ENCODE results near the gene NPIPA3.
"Not testable (repeated sequence)": the region's sequence is repeated elsewhere in the genome, so short reads cannot be mapped to it uniquely, and the experiment has no call there.

The NPIPA3 gene

DNA sequence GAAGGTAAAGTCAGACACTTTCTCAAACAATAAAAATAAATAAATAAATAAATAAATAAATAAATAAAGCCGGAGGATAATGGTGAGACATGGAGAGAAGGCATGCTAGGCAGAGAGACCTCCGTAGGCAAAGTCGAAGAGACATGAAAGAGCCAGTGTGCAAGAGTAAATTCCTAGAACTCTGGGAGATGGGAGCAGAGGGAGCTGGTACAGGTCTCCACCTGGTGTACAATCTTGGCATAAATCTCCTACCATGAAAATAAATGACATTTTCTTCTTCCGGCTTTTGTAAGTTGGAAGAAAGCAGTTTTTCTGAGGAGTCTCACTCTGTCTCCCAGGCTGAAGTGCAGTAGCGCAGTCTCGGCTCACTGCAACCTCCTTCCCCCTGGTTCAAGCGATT, 1.4 kb upstream of the NPIPA3 start:
- POLR2A ChIA-PET; H3K27ac ChIP-seq (ENCODE audit: extremely low read depth, low read depth, low read length); H3K36me3 ChIP-seq (ENCODE audit: control insufficient read depth in 2 of 2, insufficient read depth in 1 of 2, low read length in 2 of 2); H3K9me3 ChIP-seq (ENCODE audit: control insufficient read depth, insufficient read depth, low read depth, low read length); CTCF ChIA-PET; H3K4me1 ChIP-seq (ENCODE audit: control insufficient read depth, insufficient read depth, low read length); H3K4me3 ChIP-seq (ENCODE audit: low read depth, low read length): not testable (repeated sequence)
- TF ChIP-seq ZNF394 (tag by site-specific recombination; IDR thresholded peaks at IDR 0.05; ENCODE audit: borderline replicate concordance), result peak; percentile 22; the same call in 1 of the 2 replicates

DNA sequence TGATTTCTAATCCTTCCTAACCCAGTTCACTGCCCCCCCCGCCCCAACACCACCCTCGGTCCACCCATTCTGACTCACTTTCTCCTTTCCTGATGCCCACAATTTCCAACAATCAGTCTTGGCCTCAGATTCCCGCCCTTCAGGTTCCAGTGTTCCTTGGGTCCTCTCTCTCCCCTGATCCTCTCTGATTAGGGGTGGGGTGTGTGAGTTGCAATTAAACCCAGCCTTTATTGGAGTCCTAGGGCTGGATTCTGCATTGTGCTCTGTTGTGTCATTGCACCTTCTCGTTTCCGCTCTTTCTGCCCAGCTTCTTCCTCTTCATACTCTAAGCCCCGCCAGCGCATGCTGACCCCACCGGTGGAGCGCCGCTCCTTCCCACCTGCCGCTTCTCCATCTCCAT, 539 bp upstream of the NPIPA3 start:
- H3K4me3 ChIP-seq (ENCODE audit: low read depth, low read length); H3K27ac ChIP-seq (ENCODE audit: extremely low read depth, low read depth, low read length); POLR2A ChIA-PET; CTCF ChIA-PET; H3K9me3 ChIP-seq (ENCODE audit: control insufficient read depth, insufficient read depth, low read depth, low read length); H3K4me1 ChIP-seq (ENCODE audit: control insufficient read depth, insufficient read depth, low read length); H3K36me3 ChIP-seq (ENCODE audit: control insufficient read depth in 2 of 2, insufficient read depth in 1 of 2, low read length in 2 of 2): not testable (repeated sequence)

DNA sequence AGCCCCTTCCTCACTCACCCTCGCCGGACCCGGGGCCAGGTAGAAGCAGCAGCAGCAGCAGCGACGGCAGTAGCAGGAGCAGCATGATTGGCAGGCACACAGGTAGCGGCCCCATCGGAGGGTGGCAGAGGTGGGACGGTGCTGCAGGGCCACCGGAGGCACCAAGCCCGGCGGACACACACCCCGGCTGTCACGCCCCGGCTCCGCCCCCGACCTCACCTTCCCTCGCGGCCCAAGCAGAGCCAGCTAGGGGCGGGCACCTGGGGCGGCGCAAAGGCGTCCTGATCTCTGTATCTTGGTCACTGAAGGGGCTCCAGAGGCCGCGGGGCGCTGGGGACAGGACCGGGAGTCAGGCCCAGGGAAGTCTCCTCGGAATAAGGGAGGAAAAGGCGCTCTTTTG, 30.0 kb downstream of the NPIPA3 start:
- H3K27ac ChIP-seq (ENCODE audit: extremely low read depth, low read depth, low read length); POLR2A ChIA-PET; H3K36me3 ChIP-seq (ENCODE audit: control insufficient read depth in 2 of 2, insufficient read depth in 1 of 2, low read length in 2 of 2); H3K4me1 ChIP-seq (ENCODE audit: control insufficient read depth, insufficient read depth, low read length); CTCF ChIA-PET; H3K9me3 ChIP-seq (ENCODE audit: control insufficient read depth, insufficient read depth, low read depth, low read length); H3K4me3 ChIP-seq (ENCODE audit: low read depth, low read length): not testable (repeated sequence)

DNA sequence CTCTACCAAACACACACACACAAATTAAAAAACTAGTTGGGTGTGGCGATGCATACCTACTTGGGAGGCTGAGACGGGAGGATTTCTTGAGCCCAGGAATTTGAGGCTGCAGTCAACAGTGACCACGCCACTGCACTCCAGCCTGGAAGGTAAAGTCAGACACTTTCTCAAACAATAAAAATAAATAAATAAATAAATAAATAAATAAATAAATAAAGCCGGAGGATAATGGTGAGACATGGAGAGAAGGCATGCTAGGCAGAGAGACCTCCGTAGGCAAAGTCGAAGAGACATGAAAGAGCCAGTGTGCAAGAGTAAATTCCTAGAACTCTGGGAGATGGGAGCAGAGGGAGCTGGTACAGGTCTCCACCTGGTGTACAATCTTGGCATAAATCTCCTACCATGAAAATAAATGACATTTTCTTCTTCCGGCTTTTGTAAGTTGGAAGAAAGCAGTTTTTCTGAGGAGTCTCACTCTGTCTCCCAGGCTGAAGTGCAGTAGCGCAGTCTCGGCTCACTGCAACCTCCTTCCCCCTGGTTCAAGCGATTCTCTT, 37.7 kb downstream of the NPIPA3 start:
- CTCF ChIA-PET; H3K4me3 ChIP-seq (ENCODE audit: low read depth, low read length); H3K36me3 ChIP-seq (ENCODE audit: control insufficient read depth in 2 of 2, insufficient read depth in 1 of 2, low read length in 2 of 2); H3K9me3 ChIP-seq (ENCODE audit: control insufficient read depth, insufficient read depth, low read depth, low read length); POLR2A ChIA-PET; H3K4me1 ChIP-seq (ENCODE audit: control insufficient read depth, insufficient read depth, low read length); H3K27ac ChIP-seq (ENCODE audit: extremely low read depth, low read depth, low read length): not testable (repeated sequence)
- TF ChIP-seq ZNF623 (tag by site-specific recombination; IDR thresholded peaks at IDR 0.05) (peak; percentile 59; the same call in 1 of the 2 replicates), ZBTB8A (tag by site-specific recombination; IDR thresholded peaks at IDR 0.05) (0 out of 2 replicates have a peak, but pooled peaks have one; percentile 23), ZNF426 (tag by site-specific recombination; IDR thresholded peaks at IDR 0.05) (peak; percentile 42), ZNF558 (tag by site-specific recombination; IDR thresholded peaks at IDR 0.05) (peak; percentile 65), ZNF394 (tag by site-specific recombination; IDR thresholded peaks at IDR 0.05; ENCODE audit: borderline replicate concordance) (peak; percentile 71; the same call in 1 of the 2 replicates), ZNF664 (tag by site-specific recombination; IDR thresholded peaks at IDR 0.05) (0 out of 2 replicates have a peak, but pooled peaks have one; percentile 9), ZNF654 (tag by site-specific recombination; IDR thresholded peaks at IDR 0.05; ENCODE audit: low read depth) (peak; percentile 20; the same call in 1 of the 2 replicates), ZNF140 (tag by site-specific recombination; IDR thresholded peaks at IDR 0.05) (peak; percentile 62; the same call in 1 of the 2 replicates), ZNF510 (tag by site-specific recombination; IDR thresholded peaks at IDR 0.05; ENCODE audit: insufficient replicate concordance) (peak; percentile 33), ZNF555 (tag by site-specific recombination; conservative IDR thresholded peaks at IDR 0.05) (peak; percentile 22; the same call in 1 of the 2 replicates)
- TF ChIP-seq, protein P1, sequence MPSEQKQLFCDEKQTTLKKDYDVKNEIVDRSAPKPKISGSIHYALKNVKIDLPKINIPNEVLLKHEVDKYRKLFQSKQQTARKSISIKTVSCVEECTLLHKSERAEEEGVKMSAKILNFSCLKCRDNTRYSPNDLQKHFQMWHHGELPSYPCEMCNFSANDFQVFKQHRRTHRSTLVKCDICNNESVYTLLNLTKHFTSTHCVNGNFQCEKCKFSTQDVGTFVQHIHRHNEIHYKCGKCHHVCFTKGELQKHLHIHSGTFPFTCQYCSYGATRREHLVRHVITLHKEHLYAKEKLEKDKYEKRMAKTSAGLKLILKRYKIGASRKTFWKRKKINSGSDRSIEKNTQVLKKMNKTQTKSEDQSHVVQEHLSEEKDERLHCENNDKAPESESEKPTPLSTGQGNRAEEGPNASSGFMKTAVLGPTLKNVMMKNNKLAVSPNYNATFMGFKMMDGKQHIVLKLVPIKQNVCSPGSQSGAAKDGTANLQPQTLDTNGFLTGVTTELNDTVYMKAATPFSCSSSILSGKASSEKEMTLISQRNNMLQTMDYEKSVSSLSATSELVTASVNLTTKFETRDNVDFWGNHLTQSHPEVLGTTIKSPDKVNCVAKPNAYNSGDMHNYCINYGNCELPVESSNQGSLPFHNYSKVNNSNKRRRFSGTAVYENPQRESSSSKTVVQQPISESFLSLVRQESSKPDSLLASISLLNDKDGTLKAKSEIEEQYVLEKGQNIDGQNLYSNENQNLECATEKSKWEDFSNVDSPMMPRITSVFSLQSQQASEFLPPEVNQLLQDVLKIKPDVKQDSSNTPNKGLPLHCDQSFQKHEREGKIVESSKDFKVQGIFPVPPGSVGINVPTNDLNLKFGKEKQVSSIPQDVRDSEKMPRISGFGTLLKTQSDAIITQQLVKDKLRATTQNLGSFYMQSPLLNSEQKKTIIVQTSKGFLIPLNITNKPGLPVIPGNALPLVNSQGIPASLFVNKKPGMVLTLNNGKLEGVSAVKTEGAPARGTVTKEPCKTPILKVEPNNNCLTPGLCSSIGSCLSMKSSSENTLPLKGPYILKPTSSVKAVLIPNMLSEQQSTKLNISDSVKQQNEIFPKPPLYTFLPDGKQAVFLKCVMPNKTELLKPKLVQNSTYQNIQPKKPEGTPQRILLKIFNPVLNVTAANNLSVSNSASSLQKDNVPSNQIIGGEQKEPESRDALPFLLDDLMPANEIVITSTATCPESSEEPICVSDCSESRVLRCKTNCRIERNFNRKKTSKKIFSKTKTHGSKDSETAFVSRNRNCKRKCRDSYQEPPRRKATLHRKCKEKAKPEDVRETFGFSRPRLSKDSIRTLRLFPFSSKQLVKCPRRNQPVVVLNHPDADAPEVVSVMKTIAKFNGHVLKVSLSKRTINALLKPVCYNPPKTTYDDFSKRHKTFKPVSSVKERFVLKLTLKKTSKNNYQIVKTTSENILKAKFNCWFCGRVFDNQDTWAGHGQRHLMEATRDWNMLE (tag by site-specific recombination; conservative IDR thresholded peaks at IDR 0.05; ENCODE audit: low read depth), result peak; percentile 70
- TF ChIP-seq, protein P2, sequence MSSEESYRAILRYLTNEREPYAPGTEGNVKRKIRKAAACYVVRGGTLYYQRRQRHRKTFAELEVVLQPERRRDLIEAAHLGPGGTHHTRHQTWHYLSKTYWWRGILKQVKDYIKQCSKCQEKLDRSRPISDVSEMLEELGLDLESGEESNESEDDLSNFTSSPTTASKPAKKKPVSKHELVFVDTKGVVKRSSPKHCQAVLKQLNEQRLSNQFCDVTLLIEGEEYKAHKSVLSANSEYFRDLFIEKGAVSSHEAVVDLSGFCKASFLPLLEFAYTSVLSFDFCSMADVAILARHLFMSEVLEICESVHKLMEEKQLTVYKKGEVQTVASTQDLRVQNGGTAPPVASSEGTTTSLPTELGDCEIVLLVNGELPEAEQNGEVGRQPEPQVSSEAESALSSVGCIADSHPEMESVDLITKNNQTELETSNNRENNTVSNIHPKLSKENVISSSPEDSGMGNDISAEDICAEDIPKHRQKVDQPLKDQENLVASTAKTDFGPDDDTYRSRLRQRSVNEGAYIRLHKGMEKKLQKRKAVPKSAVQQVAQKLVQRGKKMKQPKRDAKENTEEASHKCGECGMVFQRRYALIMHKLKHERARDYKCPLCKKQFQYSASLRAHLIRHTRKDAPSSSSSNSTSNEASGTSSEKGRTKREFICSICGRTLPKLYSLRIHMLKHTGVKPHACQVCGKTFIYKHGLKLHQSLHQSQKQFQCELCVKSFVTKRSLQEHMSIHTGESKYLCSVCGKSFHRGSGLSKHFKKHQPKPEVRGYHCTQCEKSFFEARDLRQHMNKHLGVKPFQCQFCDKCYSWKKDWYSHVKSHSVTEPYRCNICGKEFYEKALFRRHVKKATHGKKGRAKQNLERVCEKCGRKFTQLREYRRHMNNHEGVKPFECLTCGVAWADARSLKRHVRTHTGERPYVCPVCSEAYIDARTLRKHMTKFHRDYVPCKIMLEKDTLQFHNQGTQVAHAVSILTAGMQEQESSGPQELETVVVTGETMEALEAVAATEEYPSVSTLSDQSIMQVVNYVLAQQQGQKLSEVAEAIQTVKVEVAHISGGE (tag by site-specific recombination; conservative IDR thresholded peaks at IDR 0.05; ENCODE audit: low read depth), result peak; percentile 53

DNA sequence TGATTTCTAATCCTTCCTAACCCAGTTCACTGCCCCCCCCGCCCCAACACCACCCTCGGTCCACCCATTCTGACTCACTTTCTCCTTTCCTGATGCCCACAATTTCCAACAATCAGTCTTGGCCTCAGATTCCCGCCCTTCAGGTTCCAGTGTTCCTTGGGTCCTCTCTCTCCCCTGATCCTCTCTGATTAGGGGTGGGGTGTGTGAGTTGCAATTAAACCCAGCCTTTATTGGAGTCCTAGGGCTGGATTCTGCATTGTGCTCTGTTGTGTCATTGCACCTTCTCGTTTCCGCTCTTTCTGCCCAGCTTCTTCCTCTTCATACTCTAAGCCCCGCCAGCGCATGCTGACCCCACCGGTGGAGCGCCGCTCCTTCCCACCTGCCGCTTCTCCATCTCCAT, 38.6 kb downstream of the NPIPA3 start:
- POLR2A ChIA-PET; H3K36me3 ChIP-seq (ENCODE audit: control insufficient read depth in 2 of 2, insufficient read depth in 1 of 2, low read length in 2 of 2): not testable (repeated sequence)

More for the DNA sequence above, 38.6 kb downstream of the NPIPA3 start:
- H3K27ac ChIP-seq (ENCODE audit: extremely low read depth, low read depth, low read length); CTCF ChIA-PET; H3K4me1 ChIP-seq (ENCODE audit: control insufficient read depth, insufficient read depth, low read length); H3K4me3 ChIP-seq (ENCODE audit: low read depth, low read length); H3K9me3 ChIP-seq (ENCODE audit: control insufficient read depth, insufficient read depth, low read depth, low read length): not testable (repeated sequence)
